HCT116 (cell line): Measurements from ENCODE around the gene ANO4. TPM values are rescaled to one million over a fixed set of nuclear protein-coding genes. Genes with fewer than 3 reads are reported as not detected.

Source experiments
- ATAC-seq: fragments of 200-7000 bp; cut with Tn5 transposase; 2 replicates; pipeline ENCODE4 v1.9.1; 2020; ENCODE audit warnings: mild to moderate bottlenecking, moderate library complexity
- BruUV-seq: library from RNA; stranded (reverse); fragments of 400-500 nt; replicated peaks from 2 replicates; lab custom pipeline; 2021; lab: Mats Ljungman, UMichigan
- CTCF ChIA-PET: fragments of 300-600 bp; sonication (Branson Sonifier 250); formaldehyde crosslinking; loops from one replicate; lab custom pipeline; 2021; ENCODE audit warnings: antibody characterized with exemption; lab: Charles Lee
- POLR2A ChIA-PET: fragments of 300-600, 350-600 bp; sonication (Branson Sonifier 250); formaldehyde crosslinking; loops from one replicate; lab custom pipeline; 2021; ENCODE audit warnings: antibody characterized with exemption; lab: Charles Lee
- RAD21 ChIA-PET, 2 experiments: fragments of 300-600 bp; sonication (Branson Sonifier 250); formaldehyde crosslinking; loops; one replicate each; lab custom pipeline; 2023; ENCODE audit warnings: low total read pairs in 2 of 2; ENCODE audit not compliant: uncharacterized antibody in 2 of 2, unreplicated experiment in 2 of 2, low non-redundant PET in 1 of 2; lab: Charles Lee
- DNase-seq: peaks from one replicate; pipeline ENCODE4 v3.0.0-alpha.2; 2010; ENCODE audit warnings: low read depth, low spot score
- H2AFZ ChIP-seq: fragments of 200-600 bp; shearing (Covaris generic), sonication (generic); 2 replicates; pipeline ENCODE4 v1.6.1; 2017; ENCODE audit warnings: low read depth, mixed run types, mixed read lengths, antibody characterized with exemption, low read length; ENCODE audit not compliant: poor library complexity, severe bottlenecking
- H3K27ac ChIP-seq: 2 replicates; pipeline ENCODE4 v1.5.1; 2012; ENCODE audit warnings: low read depth, low read length
- H3K27me3 ChIP-seq: fragments of 200-600 bp; sonication (generic); 2 replicates; pipeline ENCODE4 v1.6.1; 2016; ENCODE audit warnings: mixed run types, low read length, mixed read lengths; ENCODE audit not compliant: insufficient read depth
- H3K36me3 ChIP-seq, 2 experiments: fragments of 200-500 bp in 1 of 2; fragments of 200-600 bp in 1 of 2; sonication (Bioruptor generic) in 1 of 2; sonication (generic) in 1 of 2; 2 replicates each; pipeline versions ENCODE4 v1.5.1 to v1.6.1; 2014 to 2016; ENCODE audit warnings: low read length in 2 of 2, inconsistent platforms in 1 of 2, mixed read lengths in 1 of 2, mixed run types in 1 of 2; ENCODE audit not compliant: insufficient read depth in 2 of 2, control insufficient read depth in 1 of 2
- H3K4me1 ChIP-seq, 2 experiments: fragments of 200-600 bp in 1 of 2; sonication (generic) in 1 of 2; 2 replicates each; pipeline versions ENCODE4 v1.5.1 to v1.6.1; 2012 to 2017; ENCODE audit warnings: low read length in 2 of 2, inconsistent platforms in 1 of 2, mild to moderate bottlenecking in 1 of 2, mixed read lengths in 1 of 2, mixed run types in 1 of 2, moderate library complexity in 1 of 2; ENCODE audit not compliant: insufficient read depth in 2 of 2, control insufficient read depth in 1 of 2
- H3K4me2 ChIP-seq: fragments of 200-600 bp; sonication (generic); 2 replicates; pipeline ENCODE4 v1.6.1; 2017; ENCODE audit warnings: mixed run types, low read length, mixed read lengths
- H3K4me3 ChIP-seq, 2 experiments: fragments of 200-600 bp in 1 of 2; sonication (generic) in 1 of 2; replicated peaks in 1 of 2; 2 replicates each; pipeline ENCODE4 v1.5.1; 2011 to 2016; ENCODE audit warnings: low read length in 2 of 2, control low read depth in 1 of 2, low read depth in 1 of 2, mild to moderate bottlenecking in 1 of 2, mixed read lengths in 1 of 2, mixed run types in 1 of 2
- H3K79me2 ChIP-seq: fragments of 200-600 bp; sonication (generic); 2 replicates; pipeline ENCODE4 v1.6.1; 2017; ENCODE audit warnings: mild to moderate bottlenecking, mixed run types, low read length, moderate library complexity, mixed read lengths; ENCODE audit not compliant: insufficient read depth
- H3K9ac ChIP-seq: fragments of 200-600 bp; sonication (generic); 2 replicates; pipeline ENCODE4 v1.6.1; 2016; ENCODE audit warnings: low read length, mixed read lengths
- H3K9me2 ChIP-seq: fragments of 200-600 bp; sonication (generic), shearing (Covaris generic); 2 replicates; pipeline ENCODE4 v1.6.1; 2017; ENCODE audit warnings: mixed run types, mild to moderate bottlenecking, moderate library complexity; ENCODE audit not compliant: insufficient read depth
- H3K9me3 ChIP-seq, 2 experiments: fragments of 200-500 bp in 1 of 2; fragments of 200-600 bp in 1 of 2; sonication (Bioruptor generic) in 1 of 2; sonication (generic) in 1 of 2; 2 replicates each; pipeline ENCODE4 v1.6.1; 2014 to 2017; ENCODE audit warnings: low read length in 2 of 2, mixed read lengths in 2 of 2, inconsistent platforms in 1 of 2, low read depth in 1 of 2, mild to moderate bottlenecking in 1 of 2, mixed run types in 1 of 2, moderate library complexity in 1 of 2; ENCODE audit not compliant: control insufficient read depth in 1 of 2, insufficient read depth in 1 of 2
- H4K20me1 ChIP-seq: fragments of 200-600 bp; sonication (generic), shearing (Covaris generic); 2 replicates; pipeline ENCODE4 v1.6.1; 2017; ENCODE audit warnings: mixed run types, mild to moderate bottlenecking, moderate library complexity; ENCODE audit not compliant: insufficient read depth
- EZH2 ChIP-seq: fragments of 200-600 bp; sonication (generic); IDR thresholded peaks from 2 replicates; pipeline ENCODE4 v1.6.1; 2017; ENCODE audit warnings: antibody characterized with exemption, mixed run types
- JUND ChIP-seq: IDR thresholded peaks from 2 replicates; pipeline ENCODE4 v1.6.1; 2012
- MAX ChIP-seq: IDR thresholded peaks from 2 replicates; pipeline ENCODE4 v1.6.1; 2012
- POLR2A ChIP-seq: IDR thresholded peaks from 2 replicates; pipeline ENCODE4 v1.7.0; 2011; ENCODE audit warnings: borderline replicate concordance; ENCODE audit not compliant: insufficient read depth, insufficient read length; ENCODE audit errors: extremely low read depth
- POLR2AphosphoS5 ChIP-seq: IDR thresholded peaks from 2 replicates; pipeline ENCODE4 v1.6.1; 2011; ENCODE audit warnings: mild to moderate bottlenecking, low read depth, low read length, moderate library complexity
- RAD21 ChIP-seq: IDR thresholded peaks from 2 replicates; pipeline ENCODE4 v1.6.1; 2012; ENCODE audit warnings: low read depth, mild to moderate bottlenecking
- ZFX ChIP-seq: fragments of 450-650 bp; IDR thresholded peaks from 2 replicates; pipeline ENCODE4 v1.6.1; 2017
- intact Hi-C: fragments of 100-400 bp; cut with micrococcal nuclease; formaldehyde crosslinking; loops from 2 replicates; pipeline ENCODE4 v1.10.0; 2022
- total RNA-seq: library from RNA; stranded (reverse); gene quantifications from one replicate; pipeline ENCODE4 v1.2.1, GENCODE V29; 2021; ENCODE audit not compliant: unreplicated experiment
- TF ChIP-seq, protein P1 (sequence below), 3 experiments: fragments of 200-600 bp in 1 of 3; sonication (generic) in 1 of 3; IDR thresholded peaks in 2 of 3; conservative IDR thresholded peaks in 1 of 3; 2 replicates each; pipeline ENCODE4 v1.5.1; 2012 to 2017; ENCODE audit warnings: low read depth in 2 of 3, low read length in 2 of 3, antibody characterized with exemption in 1 of 3, borderline replicate concordance in 1 of 3, control low read depth in 1 of 3, mild to moderate bottlenecking in 1 of 3, mixed read lengths in 1 of 3, mixed run types in 1 of 3, moderate library complexity in 1 of 3; ENCODE audit not compliant: insufficient read depth in 1 of 3

ANO4 gene
- total RNA-seq, 1 experiment from 2014 or later, result 1.7 TPM

DNA sequence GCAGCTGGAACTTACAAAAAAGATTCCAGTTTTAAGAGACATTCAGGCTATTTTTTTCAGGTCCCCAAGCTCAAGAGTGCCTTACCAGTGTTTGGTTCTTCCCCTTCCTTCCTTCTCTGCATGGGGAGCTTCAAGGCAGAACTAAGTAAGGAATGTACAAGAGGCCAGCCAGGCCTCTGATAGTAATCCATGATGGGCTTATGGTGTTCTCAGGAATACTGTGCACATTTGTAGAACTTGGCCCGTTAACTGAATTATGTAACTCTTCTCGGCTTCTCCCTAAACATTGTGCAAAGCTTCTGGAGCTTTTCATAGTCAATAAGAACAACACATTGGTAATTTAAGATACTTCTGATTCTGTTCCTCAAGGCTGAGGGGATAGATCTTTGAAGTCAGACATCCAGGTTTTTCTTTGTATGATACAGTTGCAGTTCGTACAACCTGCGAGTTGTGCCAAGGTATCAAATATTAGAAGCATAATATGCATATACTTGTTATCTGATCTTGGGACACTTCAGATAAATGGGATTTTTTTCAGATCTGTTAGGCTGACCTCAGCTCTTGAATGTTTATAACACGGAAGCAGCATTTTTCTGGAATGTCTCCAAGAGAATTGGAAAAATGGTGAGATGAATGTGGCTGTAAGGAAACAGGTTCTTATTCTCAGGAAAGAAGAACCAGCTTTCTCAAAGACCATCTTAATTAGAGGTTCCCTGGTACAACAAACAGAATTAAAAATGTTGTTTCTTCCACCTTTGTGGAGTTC is 148.6 kb downstream of the ANO4 start:
- Histone ChIP-seq H3K27ac (no peak overlapping the region), H3K9me3 (no peaks in the 10 kb centered on the region), H3K36me3 (no peaks in the 10 kb centered on the region), H3K9ac (no peak overlapping the region), H2AFZ (no peak overlapping the region)
- RAD21 ChIA-PET, result no interaction called here
- intact Hi-C loops, result no loop called here
- POLR2A ChIA-PET, result no interaction called here
- TF ChIP-seq ZFX (no peak), MAX (no peak), POLR2A (no peak), JUND (no peak), POLR2AphosphoS5 (no peak), EZH2 (no peak)
- TF ChIP-seq, all 23 proteins: peak for 0
- H3K27me3 ChIP-seq, result no peaks in the 10 kb centered on the region
- DNase-seq, result no peak
- no peak overlapping the region for H3K4me2 ChIP-seq
- no peaks in the 10 kb centered on the region for H3K9me2 ChIP-seq
- H4K20me1 ChIP-seq, result no peaks in the 10 kb centered on the region
- H3K4me3 ChIP-seq, result no peak overlapping the region
- H3K4me1 ChIP-seq, result no peaks in the 10 kb centered on the region
- CTCF ChIA-PET, result no interaction called here
- BruUV-seq, result no TSS peak
- no peaks in the 10 kb centered on the region for H3K79me2 ChIP-seq
- ATAC-seq, result no peak

DNA sequence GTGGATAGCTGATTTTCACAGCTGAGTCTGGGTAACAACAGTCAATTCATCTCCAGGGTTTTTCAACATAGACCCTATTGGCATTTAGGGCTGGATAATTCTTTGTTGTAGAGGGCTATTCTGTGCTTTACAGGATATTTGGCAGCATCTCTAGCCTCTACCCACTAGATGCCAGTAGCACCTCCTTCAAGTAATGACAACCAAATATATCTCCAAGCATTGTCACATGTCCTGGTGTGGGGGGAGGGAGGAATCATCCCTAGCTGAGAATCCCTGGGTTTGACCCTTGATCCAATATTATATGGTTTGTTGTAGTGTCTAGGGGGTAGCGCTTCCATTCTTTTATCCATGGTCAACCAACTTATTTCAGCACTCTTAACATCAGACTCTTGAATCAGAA is 157.2 kb downstream of the ANO4 start:
- intact Hi-C loops, result loop anchor here (10.0 kb wide), 1 partner anchor 373 kb away; no protein-coding TSS in a partner anchor
- POLR2A ChIA-PET, result no interaction called here

More for the DNA sequence above, 157.2 kb downstream of the ANO4 start:
- ATAC-seq (peak; percentile 68), DNase-seq (no peak)
- no peak overlapping the region for H3K4me3 ChIP-seq
- H3K9ac ChIP-seq, result no peak overlapping the region
- H3K36me3 ChIP-seq, result no peaks in the 10 kb centered on the region
- H3K79me2 ChIP-seq, result no peaks in the 10 kb centered on the region
- H3K4me2 ChIP-seq, result no peak overlapping the region
- no peaks in the 10 kb centered on the region for H3K9me3 ChIP-seq
- TF ChIP-seq, protein P1, sequence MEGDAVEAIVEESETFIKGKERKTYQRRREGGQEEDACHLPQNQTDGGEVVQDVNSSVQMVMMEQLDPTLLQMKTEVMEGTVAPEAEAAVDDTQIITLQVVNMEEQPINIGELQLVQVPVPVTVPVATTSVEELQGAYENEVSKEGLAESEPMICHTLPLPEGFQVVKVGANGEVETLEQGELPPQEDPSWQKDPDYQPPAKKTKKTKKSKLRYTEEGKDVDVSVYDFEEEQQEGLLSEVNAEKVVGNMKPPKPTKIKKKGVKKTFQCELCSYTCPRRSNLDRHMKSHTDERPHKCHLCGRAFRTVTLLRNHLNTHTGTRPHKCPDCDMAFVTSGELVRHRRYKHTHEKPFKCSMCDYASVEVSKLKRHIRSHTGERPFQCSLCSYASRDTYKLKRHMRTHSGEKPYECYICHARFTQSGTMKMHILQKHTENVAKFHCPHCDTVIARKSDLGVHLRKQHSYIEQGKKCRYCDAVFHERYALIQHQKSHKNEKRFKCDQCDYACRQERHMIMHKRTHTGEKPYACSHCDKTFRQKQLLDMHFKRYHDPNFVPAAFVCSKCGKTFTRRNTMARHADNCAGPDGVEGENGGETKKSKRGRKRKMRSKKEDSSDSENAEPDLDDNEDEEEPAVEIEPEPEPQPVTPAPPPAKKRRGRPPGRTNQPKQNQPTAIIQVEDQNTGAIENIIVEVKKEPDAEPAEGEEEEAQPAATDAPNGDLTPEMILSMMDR (IDR thresholded peaks at IDR 0.05 in 2 of 3, conservative IDR thresholded peaks at IDR 0.05 in 1 of 3; ENCODE audit: borderline replicate concordance in 1 of 3, insufficient read depth in 1 of 3, low read depth in 2 of 3, low read length in 2 of 3), result peak in 2 of 3 experiments; percentile 19 to 31; a peak in 3 of 6 replicates
- peak; percentile 59 for TF ChIP-seq RAD21
- no peak for TF ChIP-seq EZH2
- RAD21 ChIA-PET, result no interaction called here
- H3K4me1 ChIP-seq, result peaks cover 9 to 12% of the 10 kb centered on the region in 2 experiments; a peak in 3 of 4 replicates
- CTCF ChIA-PET, result interaction anchor here (2.1 kb wide), 1 partner anchor 372 kb away, joined by 6 read pairs; no protein-coding TSS in a partner anchor
- no TSS peak for BruUV-seq
- H3K27me3 ChIP-seq, result no peaks in the 10 kb centered on the region
- no peak overlapping the region for H3K27ac ChIP-seq
- H3K9me2 ChIP-seq, result no peaks in the 10 kb centered on the region
- no peaks in the 10 kb centered on the region for H4K20me1 ChIP-seq
- H2AFZ ChIP-seq, result no peak overlapping the region
